Neural crest cell (in vitro differentiated cells): ENCODE measurements around the gene UBE2E1. TPM values are rescaled to one million over a fixed set of nuclear protein-coding genes. Genes with fewer than 3 reads are reported as not detected.
A peak's percentile ranks its signal among the peaks of the same experiment; 100 is the strongest.

Experiments
- DNase-seq: peaks from one replicate; pipeline ENCODE4 v3.0.0; 2021; ENCODE audit warnings: low read depth, mixed read lengths, low spot score
- H3K27ac Mint-ChIP-seq: one replicate; pipeline ENCODE4 v1.8.0; 2021; ENCODE audit warnings: mild to moderate bottlenecking, mixed read lengths; ENCODE audit not compliant: unreplicated experiment
- H3K27me3 Mint-ChIP-seq: 2 replicates; pipeline ENCODE4 v1.8.0; 2021; ENCODE audit warnings: low read depth, mild to moderate bottlenecking, mixed read lengths
- H3K36me3 Mint-ChIP-seq: 2 replicates; pipeline ENCODE4 v1.8.0; 2021; ENCODE audit warnings: low read depth, mild to moderate bottlenecking, mixed read lengths
- H3K4me1 Mint-ChIP-seq: 2 replicates; pipeline ENCODE4 v1.8.0; 2021; ENCODE audit warnings: mixed read lengths
- H3K4me3 Mint-ChIP-seq: one replicate; pipeline ENCODE4 v1.8.0; 2021; ENCODE audit warnings: mild to moderate bottlenecking, mixed read lengths
- H3K9me3 Mint-ChIP-seq: 2 replicates; pipeline ENCODE4 v1.8.0; 2021; ENCODE audit warnings: mixed read lengths
- CTCF ChIP-seq: fragments of 200-600 bp; sonication (generic); conservative IDR thresholded peaks from 2 replicates; pipeline ENCODE4 v1.5.0; 2021; ENCODE audit warnings: antibody characterized with exemption, mild to moderate bottlenecking
- total RNA-seq: library from RNA; stranded (reverse); gene quantifications from 2 replicates; pipeline ENCODE4 v1.2.1, GENCODE V29; 2021

Gene UBE2E1
- total RNA-seq, 1 donor from 2014 or later = 86.2 TPM

DNA sequence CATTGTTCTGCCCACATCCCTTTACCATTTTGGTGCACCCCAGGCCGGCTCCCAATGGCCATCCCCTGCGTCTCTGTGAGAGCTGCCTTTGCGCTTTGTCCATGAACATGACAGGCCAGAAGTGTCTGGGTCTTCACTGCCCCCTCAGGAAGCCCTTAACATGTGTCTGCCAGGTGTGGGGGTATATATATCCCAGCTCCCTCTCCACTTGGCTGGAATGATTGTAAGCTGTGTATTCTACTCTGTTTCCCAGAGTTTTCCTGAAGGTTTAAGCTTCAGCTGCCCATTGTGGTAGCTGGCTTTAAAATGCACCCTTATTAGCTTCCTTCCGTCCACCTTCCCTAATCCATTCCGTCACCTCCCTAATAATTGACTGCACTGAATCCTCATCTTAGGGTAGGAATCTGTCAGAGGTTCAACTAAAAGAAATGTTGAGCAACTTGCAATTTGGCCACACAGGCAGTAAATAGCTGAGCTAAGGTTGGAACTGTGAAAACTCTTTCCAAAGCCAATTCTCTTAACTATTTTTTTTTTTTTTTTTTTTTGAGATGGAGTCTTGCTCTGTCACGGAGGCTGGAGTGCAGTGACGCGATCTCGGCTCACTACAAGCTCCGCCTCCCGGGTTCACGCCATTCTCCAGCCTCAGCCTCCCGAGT, 30.4 kb upstream of the UBE2E1 start:
- Mint-ChIP-seq H3K27ac (no peak overlapping the region), H3K27me3 (no peaks in the 10 kb centered on the region)

DNA sequence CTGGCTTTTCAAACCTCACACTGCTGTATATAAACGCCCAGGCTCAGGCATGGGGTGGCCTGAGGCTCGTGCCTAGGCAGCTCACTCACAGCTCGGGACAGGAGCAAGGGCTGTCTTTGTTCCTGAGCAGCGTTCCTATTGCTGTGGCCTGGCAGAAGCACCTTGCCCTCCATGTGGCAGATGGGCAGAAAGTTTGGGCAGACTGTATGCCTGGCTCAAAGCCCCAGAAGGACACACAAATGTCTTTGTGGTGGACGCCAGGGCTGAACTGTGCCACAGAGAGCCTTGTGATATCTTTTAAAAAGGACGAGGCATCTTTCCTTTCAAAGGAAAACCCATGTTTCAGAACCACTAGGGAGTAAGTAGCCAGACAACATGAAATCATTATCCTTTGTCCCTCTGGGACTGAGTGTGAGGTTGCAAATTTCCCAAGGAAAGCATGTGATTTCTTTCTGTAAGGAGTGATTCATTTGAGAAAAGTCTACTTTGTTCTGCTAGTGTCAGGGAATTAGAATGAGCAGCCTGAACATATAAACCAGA, 29.3 kb upstream of the UBE2E1 start:
- peak overlapping the region; percentile 29 for H3K27ac Mint-ChIP-seq

More for the DNA sequence above, 30.4 kb upstream of the UBE2E1 start:
- no peak for TF ChIP-seq CTCF
- Mint-ChIP-seq H3K4me1 (peaks cover 10% of the 10 kb centered on the region), H3K9me3 (no peaks in the 10 kb centered on the region), H3K4me3 (no peak overlapping the region), H3K36me3 (no peaks in the 10 kb centered on the region)
- DNase-seq = no peak

DNA sequence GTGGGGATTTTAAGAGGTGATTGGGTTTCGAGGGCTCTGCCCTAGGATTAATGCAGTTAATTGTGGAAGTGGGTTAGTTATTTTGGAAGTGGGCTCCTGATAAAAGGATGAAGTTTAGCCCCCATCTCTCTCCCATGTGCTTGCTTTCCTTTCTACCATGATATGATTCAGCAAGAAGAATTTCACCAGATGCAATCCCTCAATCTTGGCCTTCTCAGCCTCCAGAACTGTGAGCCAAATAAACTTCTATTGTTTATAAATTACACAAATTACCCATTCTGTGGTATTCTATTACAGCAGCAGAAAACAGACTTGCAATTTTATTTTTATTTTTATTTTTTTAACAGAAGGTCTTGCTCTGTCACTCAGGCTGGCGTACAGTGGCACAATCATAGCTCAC, 27.3 kb upstream of the UBE2E1 start:
- TF ChIP-seq CTCF = no peak
- Mint-ChIP-seq H3K27me3 (no peaks in the 10 kb centered on the region), H3K36me3 (no peaks in the 10 kb centered on the region), H3K4me1 (peaks cover 10% of the 10 kb centered on the region), H3K9me3 (no peaks in the 10 kb centered on the region), H3K27ac (no peak overlapping the region), H3K4me3 (no peak overlapping the region)
- no peak for DNase-seq

More for the DNA sequence above, 29.3 kb upstream of the UBE2E1 start:
- peaks cover 10% of the 10 kb centered on the region for H3K4me1 Mint-ChIP-seq
- DNase-seq = no peak
- no peaks in the 10 kb centered on the region for H3K9me3 Mint-ChIP-seq
- H3K4me3 Mint-ChIP-seq = no peak overlapping the region
- no peaks in the 10 kb centered on the region for H3K36me3 Mint-ChIP-seq
- TF ChIP-seq CTCF = no peak
- H3K27me3 Mint-ChIP-seq = no peaks in the 10 kb centered on the region

- H3K36me3 Mint-ChIP-seq = no peaks in the 10 kb centered on the region
- H3K4me3 Mint-ChIP-seq = no peak overlapping the region
- no peak for TF ChIP-seq CTCF
- no peaks in the 10 kb centered on the region for H3K9me3 Mint-ChIP-seq
- H3K4me1 Mint-ChIP-seq = peaks cover 10% of the 10 kb centered on the region
- no peak for DNase-seq
- no peak overlapping the region for H3K27ac Mint-ChIP-seq
- H3K27me3 Mint-ChIP-seq = no peaks in the 10 kb centered on the region
Observed at GRCh38 chr3:23779841-23780240, 25.9 kb upstream of the UBE2E1 start.

GRCh38 chr3:23781051-23781450, 24.7 kb upstream of the UBE2E1 start:
- no peaks in the 10 kb centered on the region for H3K27me3 Mint-ChIP-seq
- H3K4me1 Mint-ChIP-seq = peaks cover 10% of the 10 kb centered on the region
- H3K9me3 Mint-ChIP-seq = no peaks in the 10 kb centered on the region
- H3K27ac Mint-ChIP-seq = no peak overlapping the region
- H3K4me3 Mint-ChIP-seq = no peak overlapping the region
- no peak for TF ChIP-seq CTCF
- H3K36me3 Mint-ChIP-seq = no peaks in the 10 kb centered on the region
- no peak for DNase-seq
